H9 (cell line): ENCODE measurements around the gene IL17REL. TPM values are rescaled to one million over a fixed set of nuclear protein-coding genes. Genes with fewer than 3 reads are reported as not detected.

ENCODE experiments used
- DNase-seq: peaks from one replicate; pipeline ENCODE4 v3.0.0-alpha.2; 2017
- H2AFZ ChIP-seq: one replicate; pipeline ENCODE4 v1.6.1; 2013; ENCODE audit warnings: mild to moderate bottlenecking, low read length, control low read depth, moderate library complexity
- H2AK5ac ChIP-seq: 2 replicates; pipeline ENCODE4 v1.6.1; 2013; ENCODE audit warnings: low read length, control low read depth, mixed read lengths; ENCODE audit not compliant: insufficient read length
- H2BK120ac ChIP-seq: one replicate; pipeline ENCODE4 v1.6.1; 2013; ENCODE audit warnings: low read depth, mild to moderate bottlenecking, low read length, control low read depth, inconsistent platforms; ENCODE audit not compliant: poor library complexity, severe bottlenecking
- H2BK12ac ChIP-seq: 2 replicates; pipeline ENCODE4 v1.6.1; 2013; ENCODE audit warnings: low read length, control low read depth, mixed read lengths, low read depth; ENCODE audit not compliant: insufficient read length
- H2BK15ac ChIP-seq: 2 replicates; pipeline ENCODE4 v1.6.1; 2013; ENCODE audit warnings: low read depth, low read length, control low read depth
- H2BK20ac ChIP-seq: one replicate; pipeline ENCODE4 v1.6.1; 2013; ENCODE audit warnings: low read depth, mild to moderate bottlenecking, low read length, control low read depth, inconsistent platforms; ENCODE audit not compliant: poor library complexity, severe bottlenecking
- H2BK5ac ChIP-seq: 2 replicates; pipeline ENCODE4 v1.6.1; 2013; ENCODE audit warnings: low read length, control low read depth, mixed read lengths; ENCODE audit not compliant: insufficient read length
- H3K14ac ChIP-seq: 2 replicates; pipeline ENCODE4 v1.6.1; 2013; ENCODE audit warnings: low read length, control low read depth; ENCODE audit not compliant: insufficient read depth
- H3K18ac ChIP-seq: 2 replicates; pipeline ENCODE4 v1.6.1; 2013; ENCODE audit warnings: low read depth, mild to moderate bottlenecking, mixed read lengths, low read length, control low read depth; ENCODE audit not compliant: insufficient read length
- H3K23ac ChIP-seq: 2 replicates; pipeline ENCODE4 v1.6.1; 2013; ENCODE audit warnings: low read length, control low read depth, mixed read lengths, low read depth; ENCODE audit not compliant: insufficient read length
- H3K23me2 ChIP-seq: 2 replicates; pipeline ENCODE4 v1.6.1; 2013; ENCODE audit warnings: low read depth, mild to moderate bottlenecking, mixed read lengths, low read length, control low read depth; ENCODE audit not compliant: insufficient read length, poor library complexity, severe bottlenecking
- H3K27ac ChIP-seq: 2 replicates; pipeline ENCODE4 v1.5.1; 2013; ENCODE audit warnings: low read length, control low read depth, mixed read lengths, low read depth; ENCODE audit not compliant: insufficient read length
- H3K27me3 ChIP-seq: 2 replicates; pipeline ENCODE4 v1.6.1; 2013; ENCODE audit warnings: low read length, control low read depth, inconsistent platforms; ENCODE audit not compliant: insufficient read depth
- H3K4ac ChIP-seq: 2 replicates; pipeline ENCODE4 v1.6.1; 2013; ENCODE audit warnings: low read depth, mild to moderate bottlenecking, control low read depth, inconsistent platforms, low read length, moderate library complexity
- H3K4me1 ChIP-seq: 2 replicates; pipeline ENCODE4 v1.6.1; 2013; ENCODE audit warnings: low read length, control low read depth, inconsistent platforms; ENCODE audit not compliant: insufficient read depth
- H3K4me2 ChIP-seq: 2 replicates; pipeline ENCODE4 v1.6.1; 2013; ENCODE audit warnings: low read length, control low read depth, mixed read lengths; ENCODE audit not compliant: insufficient read length, insufficient read depth
- H3K56ac ChIP-seq: 2 replicates; pipeline ENCODE4 v1.6.1; 2013; ENCODE audit warnings: low read depth, mild to moderate bottlenecking, mixed read lengths, low read length, control low read depth; ENCODE audit not compliant: insufficient read length
- H3K79me1 ChIP-seq: 2 replicates; pipeline ENCODE4 v1.6.1; 2013; ENCODE audit warnings: low read depth, mild to moderate bottlenecking, moderate library complexity, low read length, control low read depth, inconsistent platforms; ENCODE audit not compliant: insufficient read depth, poor library complexity, severe bottlenecking
- H3K79me2 ChIP-seq: 2 replicates; pipeline ENCODE4 v1.6.1; 2013; ENCODE audit warnings: low read length, control low read depth, inconsistent platforms; ENCODE audit not compliant: insufficient read depth
- H3K9ac ChIP-seq: 2 replicates; pipeline ENCODE4 v1.6.1; 2013; ENCODE audit warnings: low read length, control low read depth, mixed read lengths; ENCODE audit not compliant: insufficient read length; ENCODE audit errors: extremely low read depth
- H3K9me3 ChIP-seq: one replicate; pipeline ENCODE4 v1.6.1; 2013; ENCODE audit warnings: low read depth, low read length, inconsistent platforms; ENCODE audit not compliant: control insufficient read depth
- H3T11ph ChIP-seq: one replicate; pipeline ENCODE4 v1.6.1; 2013; ENCODE audit warnings: mild to moderate bottlenecking, low read length, control low read depth, inconsistent platforms
- H4K20me1 ChIP-seq: one replicate; pipeline ENCODE4 v1.6.1; 2013; ENCODE audit not compliant: control insufficient read depth, insufficient read length, insufficient read depth
- H4K5ac ChIP-seq: 2 replicates; pipeline ENCODE4 v1.6.1; 2013; ENCODE audit warnings: low read depth, mild to moderate bottlenecking, mixed read lengths, low read length, control low read depth; ENCODE audit not compliant: insufficient read length
- H4K8ac ChIP-seq: replicated peaks from 2 replicates; pipeline ENCODE4 v1.6.1; 2013; ENCODE audit warnings: low read length, control low read depth, mixed read lengths, low read depth; ENCODE audit not compliant: insufficient read length
- H4K91ac ChIP-seq: 2 replicates; pipeline ENCODE4 v1.6.1; 2013; ENCODE audit warnings: low read depth, mild to moderate bottlenecking, moderate library complexity, mixed read lengths, low read length, control low read depth; ENCODE audit not compliant: insufficient read length
- H3K27ac Mint-ChIP-seq, 3 experiments: 2 replicates in 2 of 3; 3 replicates in 1 of 3; pipeline ENCODE4 v1.8.0; 2020 to 2021; ENCODE audit warnings: mixed read lengths in 3 of 3, mild to moderate bottlenecking in 1 of 3, moderate library complexity in 1 of 3
- H3K27me3 Mint-ChIP-seq: 2 replicates; pipeline ENCODE4 v1.8.0; 2021; ENCODE audit warnings: low read depth, mild to moderate bottlenecking, moderate library complexity, mixed read lengths
- H3K36me3 Mint-ChIP-seq, 3 experiments: 2 replicates in 2 of 3; 3 replicates in 1 of 3; pipeline ENCODE4 v1.8.0; 2020 to 2021; ENCODE audit warnings: low read depth in 3 of 3, mixed read lengths in 3 of 3; ENCODE audit not compliant: insufficient read depth in 1 of 3
- H3K4me1 Mint-ChIP-seq, 2 experiments: 2 replicates each; pipeline ENCODE4 v1.8.0; 2020; ENCODE audit warnings: mixed read lengths in 2 of 2
- H3K4me3 Mint-ChIP-seq, 2 experiments: 2 replicates in 1 of 2; 3 replicates in 1 of 2; pipeline ENCODE4 v1.8.0; 2020 to 2021; ENCODE audit warnings: mild to moderate bottlenecking in 2 of 2, mixed read lengths in 2 of 2, moderate library complexity in 1 of 2
- H3K9me3 Mint-ChIP-seq, 2 experiments: 2 replicates in 1 of 2; 3 replicates in 1 of 2; pipeline ENCODE4 v1.8.0; 2020; ENCODE audit warnings: mild to moderate bottlenecking in 2 of 2, mixed read lengths in 2 of 2, moderate library complexity in 1 of 2
- WGBS: extraction: QIAGEN DNeasy Blood & Tissue Kit; methylation state at CpG from one replicate; pipeline ENCODE4 v1.1.7; 2013; ENCODE audit warnings: missing lambda C conversion rate, low lambda C conversion rate, mixed read lengths; ENCODE audit not compliant: insufficient read length; ENCODE audit errors: extremely low coverage; 5-methylcytosine and 5-hydroxymethylcytosine counted together
- total RNA-seq: library from RNA; stranded (reverse); gene quantifications from 2 replicates; pipeline ENCODE4 v1.2.1, GENCODE V29; 2021
- TF ChIP-seq, protein P1 (sequence below): fragments of 200-600 bp; sonication (generic); conservative IDR thresholded peaks from 3 replicates; pipeline ENCODE4 v1.8.0; 2021; ENCODE audit warnings: antibody characterized with exemption, mild to moderate bottlenecking

The IL17REL gene
- total RNA-seq, 1 experiment from 2014 or later, result 0.20 TPM

DNA sequence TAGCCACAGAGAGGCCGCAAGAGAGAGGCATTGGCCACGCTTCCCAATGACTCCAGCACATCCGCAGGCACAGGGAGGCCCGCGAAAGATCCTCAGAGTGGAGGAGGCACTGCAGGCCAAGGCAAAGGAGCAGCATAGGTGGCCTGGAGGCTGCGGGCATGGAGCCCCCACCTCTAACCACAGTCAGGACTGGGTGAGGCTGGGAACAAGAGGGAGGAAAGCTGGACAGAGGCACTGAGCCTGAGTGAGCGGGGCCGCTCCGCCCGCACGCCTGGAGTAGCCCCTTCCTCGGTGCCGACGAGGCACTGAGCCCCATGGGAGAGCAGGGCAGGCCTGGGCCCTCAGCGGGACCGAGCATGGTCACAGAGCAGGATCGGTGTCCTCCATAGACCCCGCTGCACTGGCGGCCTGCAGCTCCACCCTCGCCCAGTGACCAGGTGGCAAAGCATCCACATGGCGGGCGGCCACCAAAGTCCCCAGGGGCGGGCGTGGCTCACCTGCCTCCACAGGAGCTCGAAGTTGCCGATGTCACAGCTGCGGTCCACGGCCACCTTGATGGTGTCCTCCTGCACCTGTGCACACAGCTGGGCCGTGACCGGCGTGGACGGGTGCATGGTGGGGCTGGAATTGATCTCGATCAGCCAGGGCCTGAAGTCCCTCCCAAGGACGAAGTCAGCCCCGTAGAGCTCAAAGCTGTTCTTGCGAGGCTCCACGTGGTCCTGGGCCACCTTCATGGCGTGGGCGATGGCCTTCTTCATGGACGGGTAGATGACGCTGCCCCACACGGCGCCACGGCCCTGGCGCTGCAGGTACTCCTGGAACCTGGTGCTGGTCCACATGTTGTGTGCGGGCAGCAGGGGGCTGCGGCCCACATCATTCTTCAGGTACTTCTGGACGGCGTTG, 18.9 kb upstream of the IL17REL start:
- no peaks in the 10 kb centered on the region for H3K36me3 Mint-ChIP-seq
- Histone ChIP-seq H3K27me3 (peaks cover 2% of the 10 kb centered on the region; the same call in 1 of the 2 replicates), H2BK20ac (no peak overlapping the region), H4K5ac (no peak overlapping the region), H4K91ac (no peak overlapping the region), H3K4me1 (no peaks in the 10 kb centered on the region), H2BK15ac (no peak overlapping the region), H3K4me2 (no peak overlapping the region), H2AK5ac (no peak overlapping the region), H3K79me1 (no peaks in the 10 kb centered on the region), H3K14ac (no peak overlapping the region), H3K79me2 (no peaks in the 10 kb centered on the region), H3K4ac (no peak overlapping the region), H2BK12ac (no peak overlapping the region), H2AFZ (no peak overlapping the region), H3K9ac (no peak overlapping the region), H4K8ac (no peak overlapping the region), H3T11ph (no peak overlapping the region), H3K56ac (no peak overlapping the region), H3K23me2 (peaks cover 4% of the 10 kb centered on the region), H3K23ac (no peak overlapping the region), H3K9me3 (no peaks in the 10 kb centered on the region), H4K20me1 (no peaks in the 10 kb centered on the region), H2BK5ac (no peak overlapping the region), H2BK120ac (no peak overlapping the region), H3K27ac (no peak overlapping the region), H3K18ac (no peak overlapping the region)
- WGBS, result no CpG with 5 or more reads among the region's 49 CpGs
- H3K27ac Mint-ChIP-seq, result peak overlapping the region in 1 of 3 experiments; percentile 67; a peak in 1 of 7 replicates
- DNase-seq, result no peak
- H3K27me3 Mint-ChIP-seq, result peaks cover 34% of the 10 kb centered on the region
- H3K4me3 Mint-ChIP-seq, result no peak overlapping the region
- no peaks in the 10 kb centered on the region for H3K9me3 Mint-ChIP-seq
- TF ChIP-seq, protein P1, sequence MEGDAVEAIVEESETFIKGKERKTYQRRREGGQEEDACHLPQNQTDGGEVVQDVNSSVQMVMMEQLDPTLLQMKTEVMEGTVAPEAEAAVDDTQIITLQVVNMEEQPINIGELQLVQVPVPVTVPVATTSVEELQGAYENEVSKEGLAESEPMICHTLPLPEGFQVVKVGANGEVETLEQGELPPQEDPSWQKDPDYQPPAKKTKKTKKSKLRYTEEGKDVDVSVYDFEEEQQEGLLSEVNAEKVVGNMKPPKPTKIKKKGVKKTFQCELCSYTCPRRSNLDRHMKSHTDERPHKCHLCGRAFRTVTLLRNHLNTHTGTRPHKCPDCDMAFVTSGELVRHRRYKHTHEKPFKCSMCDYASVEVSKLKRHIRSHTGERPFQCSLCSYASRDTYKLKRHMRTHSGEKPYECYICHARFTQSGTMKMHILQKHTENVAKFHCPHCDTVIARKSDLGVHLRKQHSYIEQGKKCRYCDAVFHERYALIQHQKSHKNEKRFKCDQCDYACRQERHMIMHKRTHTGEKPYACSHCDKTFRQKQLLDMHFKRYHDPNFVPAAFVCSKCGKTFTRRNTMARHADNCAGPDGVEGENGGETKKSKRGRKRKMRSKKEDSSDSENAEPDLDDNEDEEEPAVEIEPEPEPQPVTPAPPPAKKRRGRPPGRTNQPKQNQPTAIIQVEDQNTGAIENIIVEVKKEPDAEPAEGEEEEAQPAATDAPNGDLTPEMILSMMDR, result no peak
- H3K4me1 Mint-ChIP-seq, result no peaks in the 10 kb centered on the region
